Testis (tissue), 3 donors: ENCODE measurements around the gene ZNF716. TPM values are rescaled to one million over a fixed set of nuclear protein-coding genes. Genes with fewer than 3 reads are reported as not detected.
"Not testable (repeated sequence)": the region's sequence is repeated elsewhere in the genome, so short reads cannot be mapped to it uniquely, and the experiment has no call there.

Experiments
- DNase-seq: peaks from one replicate; pipeline ENCODE4 v3.0.0-alpha.2; 2019
- H3K27ac ChIP-seq, 2 donors: fragments of 200-600 bp; sonication (generic); one replicate each; pipeline ENCODE4 v1.5.1; 2019
- H3K27me3 ChIP-seq: fragments of 200-600 bp; sonication (generic); one replicate; pipeline ENCODE4 v1.5.1; 2019
- H3K36me3 ChIP-seq: fragments of 200-600 bp; sonication (generic); one replicate; pipeline ENCODE4 v1.5.1; 2017; ENCODE audit warnings: low read depth; ENCODE audit errors: missing control alignments
- H3K4me1 ChIP-seq: fragments of 200-600 bp; sonication (generic); one replicate; pipeline ENCODE4 v1.5.1; 2019
- H3K4me3 ChIP-seq, 2 donors: fragments of 200-600 bp; sonication (generic); one replicate each; pipeline ENCODE4 v1.5.1; 2017 to 2019
- H3K9me3 ChIP-seq: fragments of 200-600 bp; sonication (generic); one replicate; pipeline ENCODE4 v1.5.1; 2017
- CTCF ChIP-seq, 3 experiments: fragments of 450-650 bp in 2 of 3; fragments of 200-600 bp in 1 of 3; sonication (generic) in 1 of 3; IDR thresholded peaks; one replicate each; pipeline ENCODE4 v1.5.1; 2016 to 2019; ENCODE audit warnings: antibody characterized with exemption in 3 of 3, mild to moderate bottlenecking in 2 of 3, moderate library complexity in 1 of 3
- POLR2A ChIP-seq: fragments of 450-650 bp; IDR thresholded peaks from one replicate; pipeline ENCODE4 v1.6.1; 2017; ENCODE audit warnings: antibody characterized with exemption, mild to moderate bottlenecking, moderate library complexity
- WGBS, 2 donors: methylation state at CpG; one replicate each; pipeline ENCODE4 v1.1.5; 2018; 5-methylcytosine and 5-hydroxymethylcytosine counted together
- intact Hi-C: fragments of 100-400 bp; cut with DNase I; formaldehyde crosslinking; loops from one replicate; pipeline ENCODE4 v1.15.1; 2023; ENCODE audit warnings: low total_unique reads
- polyA plus RNA-seq: library from polyadenylated mRNA; stranded (reverse); fragments of 350-450 nt; fragmentation: Illumina TruSeq; extraction: RNeasy Lipid Tissue Mini Kit (QIAGEN cat#74804); gene quantifications from one replicate; pipeline ENCODE4 v1.2.3, GENCODE V29; 2014; ENCODE audit warnings: low read depth, low replicate concordance; ENCODE audit not compliant: insufficient read depth
- total RNA-seq, 2 donors: library from RNA; depleted of rRNA; stranded (reverse); fragments of >200 nt; gene quantifications; one replicate each; pipeline ENCODE4 v1.2.3, GENCODE V29; 2016

The ZNF716 gene
- total and polyA plus RNA-seq, 3 donors from 2014 or later, result 0.24 to 1.0 (median 0.68) TPM

- H3K27ac ChIP-seq, result no peak overlapping the region
- DNase-seq, result no peak
- H3K4me1 ChIP-seq, result no peaks in the 10 kb centered on the region
- no peaks in the 10 kb centered on the region for H3K9me3 ChIP-seq
- intact Hi-C loops, result no loop called here
- no peak overlapping the region for H3K4me3 ChIP-seq
- TF ChIP-seq POLR2A, result no peak
- no peak for TF ChIP-seq CTCF (IDR thresholded peaks at IDR 0.05)
- H3K27me3 ChIP-seq, result no peaks in the 10 kb centered on the region
- no peaks in the 10 kb centered on the region for H3K36me3 ChIP-seq
- WGBS, 2 donors, result 91 to 92% methylated on average over 18 to 19 of the region's 19 CpGs
Observed at GRCh38 chr7:57437581-57437980, 12.4 kb upstream of the ZNF716 start.

DNA sequence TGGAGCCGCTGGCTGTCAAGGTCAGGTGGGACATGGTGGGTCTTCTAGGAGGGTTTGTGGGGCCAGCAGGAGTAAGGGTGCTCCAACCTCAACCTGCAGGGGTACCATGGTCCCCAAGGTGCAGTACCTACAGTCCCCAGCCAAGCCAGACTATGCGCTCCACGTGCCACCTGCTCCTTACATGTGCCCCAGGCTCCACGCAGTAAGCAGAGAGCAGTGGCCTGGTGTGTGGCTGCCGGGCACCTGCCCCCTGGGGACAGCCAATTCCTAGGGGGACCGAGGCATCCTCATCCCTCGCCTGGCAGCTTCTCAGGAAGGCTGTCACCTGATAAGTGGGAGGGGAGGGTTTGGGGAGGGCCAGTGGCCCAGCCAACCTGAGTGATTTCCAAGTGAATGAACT is 11.7 kb upstream of the ZNF716 start:
- no peaks in the 10 kb centered on the region for H3K9me3 ChIP-seq
- no peaks in the 10 kb centered on the region for H3K27me3 ChIP-seq
- H3K4me1 ChIP-seq, result no peaks in the 10 kb centered on the region
- no peak overlapping the region for H3K4me3 ChIP-seq
- intact Hi-C loops, result no loop called here
- no peaks in the 10 kb centered on the region for H3K36me3 ChIP-seq
- 77 to 88% methylated on average over 5 to 7 of the region's 7 CpGs for WGBS, 2 donors
- no peak overlapping the region for H3K27ac ChIP-seq
- no peak for DNase-seq
- no peak for TF ChIP-seq CTCF (IDR thresholded peaks at IDR 0.05)
- TF ChIP-seq POLR2A, result no peak

DNA sequence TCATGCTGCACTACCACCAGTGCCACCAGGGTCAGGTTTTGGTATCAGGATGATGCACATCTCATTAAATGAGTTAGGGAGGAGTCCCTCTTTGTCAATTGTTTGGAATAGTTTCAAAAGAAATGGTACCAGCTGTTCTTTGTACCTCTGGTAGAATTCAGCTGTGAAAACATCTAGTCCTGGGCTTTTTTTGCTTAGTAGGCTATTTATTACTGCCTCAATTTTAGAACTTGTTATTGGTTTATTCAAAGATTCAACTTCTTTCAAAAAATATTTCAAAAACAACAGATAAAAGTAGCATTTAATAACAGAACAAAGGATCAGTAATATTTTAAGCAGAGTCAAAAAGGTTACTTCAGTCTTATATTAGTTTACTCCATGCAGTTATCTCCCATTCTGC is 6.4 kb upstream of the ZNF716 start:
- TF ChIP-seq POLR2A, result no peak
- no peak for TF ChIP-seq CTCF (IDR thresholded peaks at IDR 0.05)
- no peak for DNase-seq
- Histone ChIP-seq H3K27me3 (no peaks in the 10 kb centered on the region), H3K27ac (no peak overlapping the region), H3K4me3 (no peak overlapping the region), H3K4me1 (no peaks in the 10 kb centered on the region), H3K36me3 (no peaks in the 10 kb centered on the region), H3K9me3 (no peaks in the 10 kb centered on the region)
- intact Hi-C loops, result no loop called here

DNA sequence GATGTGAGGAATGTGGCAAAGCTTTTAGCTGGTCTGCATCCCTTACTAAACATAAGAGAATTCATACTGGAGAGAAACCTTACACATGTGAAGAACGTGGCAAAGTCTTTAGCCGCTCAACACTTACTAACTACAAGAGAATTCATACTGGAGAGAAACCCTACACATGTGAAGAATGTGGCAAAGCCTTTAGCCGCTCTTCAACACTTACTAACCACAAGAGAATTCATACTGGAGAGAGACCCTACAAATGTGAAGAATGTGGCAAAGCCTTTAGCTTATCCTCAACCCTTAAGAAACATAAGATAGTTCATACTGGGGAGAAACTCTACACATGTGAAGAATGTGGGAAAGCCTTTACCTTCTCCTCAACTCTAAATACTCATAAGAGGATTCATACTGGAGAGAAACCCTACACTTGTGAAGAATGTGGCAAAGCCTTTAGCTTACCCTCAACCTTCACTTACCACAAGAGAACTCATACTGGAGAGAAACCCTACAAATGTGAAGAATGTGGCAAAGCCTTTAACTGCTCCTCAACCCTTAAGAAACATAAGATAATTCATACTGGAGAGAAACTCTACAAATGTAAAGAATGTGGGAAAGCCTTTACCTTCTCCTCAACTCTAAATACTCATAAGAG is 19.3 kb downstream of the ZNF716 start:
- not testable (repeated sequence) for H3K27ac ChIP-seq
- WGBS, 2 donors, result 74 to 78% methylated on average over 3 of the region's 3 CpGs

DNA sequence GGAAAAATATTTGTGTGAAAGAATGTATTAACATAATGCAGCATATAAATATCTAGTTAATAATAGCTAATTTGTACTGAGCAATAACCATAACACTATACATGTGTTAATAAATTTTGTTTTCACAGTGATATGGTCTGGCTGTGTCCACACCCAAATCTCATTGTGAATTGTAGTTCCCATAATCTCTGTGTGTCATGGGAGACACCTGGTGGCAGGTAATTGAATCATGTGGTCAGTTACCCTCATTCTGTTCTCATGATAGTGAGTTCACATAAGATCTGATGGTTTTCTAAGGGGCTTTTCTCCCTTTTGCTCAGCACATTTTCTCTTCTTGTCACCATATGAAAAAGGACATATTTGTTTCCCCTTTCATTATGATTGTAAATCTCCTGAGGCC is 30.3 kb downstream of the ZNF716 start:
- intact Hi-C loops, H3K27me3 ChIP-seq, DNase-seq, H3K4me3 ChIP-seq, H3K9me3 ChIP-seq, H3K4me1 ChIP-seq, H3K27ac ChIP-seq, H3K36me3 ChIP-seq: not testable (repeated sequence)

More for the DNA sequence above, 19.3 kb downstream of the ZNF716 start:
- DNase-seq, H3K36me3 ChIP-seq, H3K27me3 ChIP-seq, intact Hi-C loops, H3K4me1 ChIP-seq, H3K9me3 ChIP-seq, H3K4me3 ChIP-seq: not testable (repeated sequence)

DNA sequence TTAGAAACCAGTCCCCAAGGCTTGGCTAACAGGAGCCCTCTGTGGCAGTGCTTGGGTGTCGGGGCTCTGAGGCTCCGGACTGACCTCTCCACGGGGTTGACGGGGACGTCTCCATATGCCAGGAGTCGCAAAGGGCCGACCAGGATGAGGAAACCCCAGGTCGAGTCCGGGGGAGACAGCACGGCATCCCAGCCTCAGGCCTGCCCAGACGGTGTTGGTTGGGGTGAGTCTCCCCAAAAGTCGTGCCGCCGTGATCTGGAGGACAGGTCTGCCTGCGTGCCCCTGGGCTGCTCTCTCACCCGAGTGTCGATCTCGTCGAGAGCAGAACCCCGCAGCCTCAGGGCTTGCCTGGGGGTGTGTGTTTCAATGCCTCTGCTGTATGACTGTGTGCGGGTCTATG is 35.0 kb downstream of the ZNF716 start:
- DNase-seq, H3K27ac ChIP-seq, intact Hi-C loops, H3K36me3 ChIP-seq, H3K4me1 ChIP-seq, H3K27me3 ChIP-seq, H3K4me3 ChIP-seq, H3K9me3 ChIP-seq: not testable (repeated sequence)
- 78 to 85% methylated on average over 16 to 21 of the region's 21 CpGs for WGBS, 2 donors
